Upper lobe of right lung (tissue), 1 donor: Measurements from ENCODE around the gene LINC00305. TPM values are rescaled to one million over a fixed set of nuclear protein-coding genes. Genes with fewer than 3 reads are reported as not detected.

ENCODE experiments used
- ATAC-seq: fragments of 200-7000 bp; cut with Tn5 transposase; one replicate; pipeline ENCODE4 v1.9.1; 2020; ENCODE audit warnings: mild to moderate bottlenecking, moderate library complexity
- DNase-seq: peaks from one replicate; pipeline ENCODE4 v3.0.0-alpha.2; 2020
- H3K27ac ChIP-seq: fragments of 200-600 bp; one replicate; pipeline ENCODE4 v1.8.0; 2022
- H3K27me3 ChIP-seq: fragments of 200-600 bp; one replicate; pipeline ENCODE4 v1.8.0; 2022; ENCODE audit warnings: mild to moderate bottlenecking
- H3K36me3 ChIP-seq: fragments of 200-600 bp; one replicate; pipeline ENCODE4 v1.8.0; 2022
- H3K4me1 ChIP-seq: fragments of 200-600 bp; one replicate; pipeline ENCODE4 v1.8.0; 2022
- H3K4me3 ChIP-seq: fragments of 200-600 bp; one replicate; pipeline ENCODE4 v1.8.0; 2022; ENCODE audit warnings: mild to moderate bottlenecking
- H3K9me3 ChIP-seq: fragments of 200-600 bp; one replicate; pipeline ENCODE4 v1.8.0; 2022
- CTCF ChIP-seq: fragments of 200-600 bp; IDR thresholded peaks from one replicate; pipeline ENCODE4 v1.8.0; 2022; ENCODE audit warnings: antibody characterized with exemption
- intact Hi-C: fragments of 100-400 bp; cut with DNase I; formaldehyde crosslinking; loops from one replicate; pipeline ENCODE4 v1.11.0; 2022
- total RNA-seq: library from RNA; stranded (reverse); fragmentation: NEBNext Ultra II Directional; extraction: Animal tissue kit (Norgen Biotek cat#: 25700); gene quantifications from one replicate; pipeline ENCODE4 v1.2.1, GENCODE V29; 2021
- donor health status: DM: no; HTN: yes; CAD: no; lungs with severe emphysema.

Gene LINC00305
- total RNA-seq, 1 donor from 2014 or later = not detected

DNA sequence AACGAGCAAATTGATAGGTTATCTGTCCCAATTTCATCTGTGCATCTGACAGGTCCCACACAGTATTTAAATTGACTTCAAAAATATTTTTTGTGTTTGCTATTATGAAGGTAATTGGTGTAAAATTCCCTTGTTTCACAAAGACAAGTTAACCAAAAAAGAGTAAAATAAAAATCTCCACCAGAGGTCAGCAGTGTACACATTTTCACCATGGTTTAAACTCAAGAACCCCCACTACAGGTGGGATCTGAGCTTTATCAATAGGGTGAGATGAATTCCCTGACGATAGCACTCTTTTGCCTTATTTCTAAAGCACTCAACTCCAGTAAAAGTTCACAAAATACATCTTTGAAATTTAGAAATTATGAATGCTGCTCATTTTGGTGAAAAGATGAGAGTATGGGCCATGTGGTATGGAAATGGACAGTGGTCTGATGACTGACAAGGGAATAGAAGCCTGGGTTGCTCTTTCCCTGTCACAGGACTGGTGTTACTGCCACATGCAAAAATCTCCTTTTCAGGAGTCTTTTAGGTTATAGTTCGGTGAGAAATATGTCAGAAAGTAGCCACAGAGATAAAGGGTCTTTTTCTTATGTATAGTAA is 111.0 kb downstream of the LINC00305 start:
- DNase-seq = no peak
- TF ChIP-seq CTCF = peak; percentile 58

DNA sequence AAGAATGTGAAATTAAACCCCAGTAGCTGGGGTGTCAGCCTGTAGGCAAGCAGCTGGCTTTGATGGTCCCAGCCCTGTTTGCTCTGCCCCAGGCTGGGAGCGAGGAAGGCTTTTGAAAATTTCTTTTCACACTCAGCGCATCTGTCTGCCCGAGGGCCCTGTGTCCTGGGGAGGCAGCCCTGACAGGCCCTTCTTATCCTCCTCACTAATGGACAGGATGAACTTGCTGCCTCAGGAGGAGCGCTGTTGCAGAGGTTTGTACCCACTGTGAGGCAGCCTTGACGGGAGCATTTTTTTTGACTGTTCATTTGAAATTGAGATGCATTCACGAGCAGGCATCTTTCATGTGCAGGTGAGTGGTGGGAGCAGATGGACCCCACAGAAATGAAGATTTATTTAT is 116.6 kb downstream of the LINC00305 start:
- Histone ChIP-seq H3K27me3 (no peaks in the 10 kb centered on the region), H3K9me3 (no peaks in the 10 kb centered on the region), H3K36me3 (no peaks in the 10 kb centered on the region), H3K4me3 (no peak overlapping the region), H3K4me1 (no peaks in the 10 kb centered on the region), H3K27ac (no peak overlapping the region)
- intact Hi-C loops = no loop called here
- DNase-seq = no peak
- no peak for ATAC-seq
- TF ChIP-seq CTCF = no peak

More for the DNA sequence above, 111.0 kb downstream of the LINC00305 start:
- Histone ChIP-seq H3K4me1 (no peaks in the 10 kb centered on the region), H3K9me3 (no peaks in the 10 kb centered on the region), H3K4me3 (no peak overlapping the region), H3K27ac (no peak overlapping the region), H3K27me3 (no peaks in the 10 kb centered on the region), H3K36me3 (no peaks in the 10 kb centered on the region)
- ATAC-seq = no peak
- intact Hi-C loops = no loop called here

DNA sequence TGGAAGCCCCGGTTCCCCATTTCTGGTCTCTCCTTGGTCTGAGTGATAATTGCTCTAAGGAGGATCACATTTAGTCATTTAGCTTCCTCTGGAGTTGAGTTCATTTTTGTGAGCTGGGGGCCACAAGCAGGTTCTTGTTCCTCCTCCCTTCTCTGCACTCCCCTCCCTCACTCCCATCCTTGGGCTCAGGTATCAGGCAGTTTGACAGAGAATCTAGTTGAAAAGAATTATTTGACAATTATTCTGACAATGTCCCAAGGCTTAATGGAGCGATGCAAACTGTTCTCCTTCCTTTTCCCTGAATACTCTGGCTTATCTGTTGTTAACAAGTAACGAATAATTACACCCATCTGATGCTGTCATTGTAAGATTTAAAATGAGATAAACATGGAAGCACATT is 117.5 kb downstream of the LINC00305 start:
- Histone ChIP-seq H3K4me3 (no peak overlapping the region), H3K27me3 (no peaks in the 10 kb centered on the region), H3K9me3 (no peaks in the 10 kb centered on the region), H3K4me1 (no peaks in the 10 kb centered on the region), H3K27ac (no peak overlapping the region), H3K36me3 (no peaks in the 10 kb centered on the region)
- TF ChIP-seq CTCF = no peak
- DNase-seq = no peak
- intact Hi-C loops = no loop called here
- no peak for ATAC-seq

Other genes with a start within 250 kb of the LINC00305 start
- not detected for gene SERPINB10, start 241.1 kb downstream of the LINC00305 start, total RNA-seq
- 2.1 TPM for gene HMSD, start 199.8 kb downstream of the LINC00305 start, total RNA-seq
- gene SERPINB8, start 179.0 kb downstream of the LINC00305 start, total RNA-seq = 24.6 TPM